Activated CD8-positive, alpha-beta memory T cell treated with anti-CD3 and anti-CD28 coated beads for 24 hours (primary cell): ENCODE data around the gene IFIT5.
"Not testable (repeated sequence)": the region's sequence is repeated elsewhere in the genome, so short reads cannot be mapped to it uniquely, and the experiment has no call there.

Source experiments
- DNase-seq: peaks from one replicate; pipeline ENCODE4 v3.0.0-alpha.2; 2020

Gene IFIT5

DNA sequence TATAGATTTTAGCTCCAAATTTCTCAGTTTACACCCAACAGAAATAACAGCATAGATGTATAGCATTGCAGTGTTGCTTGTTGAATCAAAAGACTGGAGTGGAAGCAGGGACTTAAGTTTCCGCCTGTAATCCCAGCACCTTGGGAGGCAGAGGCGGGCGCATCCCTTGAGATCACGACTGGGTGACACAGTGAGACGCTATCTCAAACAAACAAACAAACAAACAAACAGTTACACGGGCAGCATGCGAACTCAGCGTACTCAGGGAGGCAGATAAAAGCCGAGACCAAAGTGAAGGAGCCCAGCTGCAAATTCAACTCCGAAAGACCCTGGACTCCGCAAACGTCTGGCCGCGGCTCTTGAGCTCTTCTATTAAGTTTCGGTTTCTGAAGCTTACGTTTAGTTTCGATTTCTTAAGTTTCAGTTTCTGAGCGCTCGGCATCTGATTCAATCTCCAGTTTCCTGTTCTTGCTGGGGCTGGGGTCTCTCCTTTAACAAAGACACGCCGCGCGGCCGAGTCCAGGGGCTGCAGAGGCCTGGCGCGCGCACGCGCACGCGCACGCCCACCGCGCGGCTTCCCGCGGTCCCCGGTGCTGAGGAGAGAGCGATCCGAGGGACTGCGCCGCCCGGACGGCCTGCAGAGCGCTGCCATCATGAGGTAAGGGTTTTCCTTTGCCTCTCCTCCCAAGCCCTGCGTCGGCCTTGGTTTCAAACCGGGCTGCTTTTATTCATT lies at the start of gene IFIT5:
IFIT5 (plus strand) TSS at position 423 of the 733 bp plus-strand sequence; CDS start at position 654, 231 bp downstream.
- DNase-seq, result peak; percentile 86

GRCh38 chr10:89367529-89367928 lies 46.8 kb upstream of the IFIT5 start:
- no peak for DNase-seq

DNA sequence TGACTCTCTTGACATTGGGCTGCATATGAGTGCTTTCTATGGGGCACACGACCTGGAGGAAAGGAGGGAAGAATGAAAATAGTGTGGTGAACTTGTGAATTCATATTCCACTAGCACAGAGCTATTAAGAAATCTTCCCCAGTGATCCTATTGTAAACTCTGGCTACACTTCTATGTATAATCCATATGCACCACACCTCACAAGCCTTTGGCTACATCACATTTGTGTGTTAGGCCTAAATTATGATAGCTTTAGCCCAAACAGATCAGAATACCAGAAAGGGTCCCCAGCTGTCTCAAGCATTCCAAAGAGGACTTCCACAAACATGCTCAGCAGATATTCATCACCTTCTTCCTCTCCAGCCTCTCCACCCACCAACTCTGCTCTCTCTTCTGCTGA lies 46.2 kb upstream of the IFIT5 start:
- DNase-seq, result no peak

DNA sequence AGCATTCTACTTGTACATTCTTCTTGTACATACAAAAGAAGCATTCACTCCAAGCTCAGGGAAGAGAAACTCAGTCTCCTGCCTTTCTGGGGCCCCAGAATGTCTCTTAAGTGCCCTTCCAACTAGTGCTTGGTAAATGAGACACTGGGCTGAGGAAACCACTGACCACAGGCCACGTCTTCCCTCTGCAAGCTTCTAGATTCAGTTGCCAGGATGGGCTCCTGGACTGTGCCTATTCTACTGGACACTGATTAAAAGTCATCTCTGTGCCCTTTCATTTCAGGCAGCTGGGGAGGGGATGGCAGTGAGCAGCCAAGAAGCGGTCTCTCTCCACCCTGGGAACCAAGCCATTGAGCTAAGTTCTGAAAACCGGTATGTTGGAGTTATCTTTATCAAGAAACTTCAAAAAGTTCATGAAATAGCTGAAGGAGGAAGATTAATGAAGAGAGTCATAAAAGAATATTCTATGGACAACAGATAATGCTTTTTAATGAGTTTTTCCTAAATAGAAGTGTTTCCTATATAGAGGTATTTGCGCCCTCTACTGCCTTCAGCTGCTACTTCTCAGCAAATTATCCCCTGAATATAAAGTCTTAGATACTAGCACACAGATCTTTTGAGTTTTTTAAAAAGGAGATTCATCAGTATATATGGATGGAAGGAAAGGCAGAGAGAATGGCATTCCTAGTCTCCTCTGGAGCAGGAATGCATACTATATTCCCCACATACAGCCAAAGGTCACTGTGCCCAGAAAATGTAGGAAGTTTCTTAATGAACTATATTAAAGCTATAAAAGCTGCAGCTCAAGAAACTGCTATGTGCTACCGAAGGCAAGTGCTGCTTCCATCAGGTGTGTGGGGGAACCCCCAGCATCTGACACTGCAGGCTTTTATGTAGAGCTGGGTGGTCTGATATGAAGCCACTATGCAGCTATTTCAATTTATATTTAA lies 44.9 kb upstream of the IFIT5 start:
- no peak for DNase-seq

GRCh38 chr10:89371079-89371478 lies 43.3 kb upstream of the IFIT5 start:
- DNase-seq, result no peak

GRCh38 chr10:89371987-89372386 lies 42.4 kb upstream of the IFIT5 start:
- DNase-seq, result no peak

DNA sequence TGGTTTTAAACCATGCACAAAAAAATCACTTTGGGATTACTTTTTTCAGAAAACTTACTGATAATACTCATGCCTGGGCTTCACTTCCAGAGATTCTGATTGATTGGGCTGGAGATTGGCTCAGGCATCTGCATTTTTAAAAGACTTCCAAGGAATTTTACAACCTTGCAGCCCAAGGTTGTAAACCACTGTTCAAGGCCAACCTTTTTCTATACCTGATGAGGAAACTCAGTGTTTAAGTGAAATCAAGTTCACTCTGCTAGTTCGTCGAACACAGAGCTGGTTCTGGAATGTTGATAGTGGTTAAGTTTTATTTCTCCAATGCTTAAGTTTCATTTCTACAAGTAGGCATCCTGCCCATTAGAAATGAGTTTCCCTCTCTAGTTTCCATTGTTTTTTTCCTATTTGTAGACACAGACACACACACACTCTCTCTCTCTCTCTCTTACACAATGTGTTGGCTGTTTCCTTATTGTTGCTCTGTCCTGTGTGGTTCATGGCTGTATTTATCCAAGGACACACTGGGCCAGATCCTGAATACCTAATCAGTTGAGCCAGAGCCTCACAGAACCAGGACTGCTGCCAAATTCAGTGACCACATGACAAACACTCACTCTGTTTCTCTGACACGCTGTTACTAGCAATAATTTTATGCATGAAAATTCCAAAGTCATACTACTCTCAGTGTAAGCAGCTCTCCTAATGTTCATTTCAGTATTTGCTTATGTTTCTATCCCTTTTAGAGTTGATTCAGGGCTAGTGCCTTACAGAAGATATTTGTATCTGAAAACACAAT lies 40.3 kb upstream of the IFIT5 start:
- DNase-seq, result no peak

DNA sequence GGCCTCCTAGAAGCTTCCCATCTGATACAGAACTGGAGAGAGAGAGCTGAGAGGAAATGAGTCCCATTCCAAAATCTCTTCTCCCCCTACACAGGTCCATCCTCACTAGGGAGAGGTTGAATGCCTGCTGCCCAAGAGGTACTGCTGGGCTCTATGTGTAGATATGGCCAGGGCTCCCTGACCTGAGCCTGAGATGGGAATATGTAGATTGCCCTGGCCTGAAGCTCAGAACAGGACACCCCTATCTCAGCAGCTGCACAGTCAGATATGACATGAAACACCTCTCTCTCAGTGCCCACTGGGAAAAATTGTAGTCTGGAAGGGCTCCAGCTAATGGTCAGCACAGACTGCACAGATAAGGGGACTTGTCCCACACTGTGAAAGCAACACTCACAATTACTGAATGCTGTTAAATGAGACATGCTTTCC lies 39.6 kb upstream of the IFIT5 start:
- no peak for DNase-seq

- no peak for DNase-seq
These were observed 36.4 kb upstream of the IFIT5 start, which contains the start of gene IFIT1B for GRCh38 chr10:89377705-89378637. IFIT1B (plus strand) TSS chr10:89378056; CDS start chr10:89378136, 80 bp downstream.

GRCh38 chr10:89379103-89379502 lies 35.3 kb upstream of the IFIT5 start:
- no peak for DNase-seq

GRCh38 chr10:89382757-89383156 lies 31.6 kb upstream of the IFIT5 start:
- no peak for DNase-seq

DNA sequence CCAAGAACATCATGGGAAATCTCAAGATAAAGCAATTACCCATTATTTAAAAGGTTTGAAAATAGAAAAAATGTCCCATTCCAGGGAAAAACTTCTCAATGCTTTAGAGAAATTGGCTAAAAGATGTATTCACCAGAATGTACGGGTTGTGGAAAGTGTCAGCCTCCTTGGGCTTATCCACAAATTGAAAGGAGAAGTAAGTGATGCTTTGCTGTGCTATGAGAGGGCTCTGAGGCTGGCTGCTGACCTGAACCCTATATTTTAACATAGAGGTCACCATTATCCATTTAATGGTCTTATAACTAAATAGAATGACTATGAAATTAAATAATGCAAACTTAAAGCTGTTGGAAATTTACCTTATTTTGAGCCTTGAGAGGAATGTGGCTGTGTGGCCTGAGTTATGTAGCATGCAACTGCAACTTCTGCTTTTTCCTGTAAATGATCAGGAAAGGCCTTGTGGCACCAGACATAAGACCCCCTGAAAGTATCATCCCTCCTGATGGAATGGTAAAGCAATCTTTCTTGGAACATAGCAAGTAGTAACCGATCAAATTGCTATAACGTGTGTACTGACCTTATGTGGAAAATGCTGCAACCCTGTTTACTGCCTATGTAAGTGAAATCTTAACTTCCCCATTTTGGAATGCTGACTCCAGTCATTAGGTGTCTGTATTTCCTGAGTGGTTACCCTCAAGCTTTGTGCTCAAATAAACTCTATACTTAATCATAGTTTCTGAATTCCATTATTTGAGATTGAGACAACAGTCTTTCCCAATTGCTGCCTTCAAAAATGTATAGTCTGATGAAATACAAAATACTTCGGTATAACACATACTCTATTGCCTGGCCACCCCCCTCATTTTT lies 29.7 kb upstream of the IFIT5 start:
- DNase-seq, result no peak

DNA sequence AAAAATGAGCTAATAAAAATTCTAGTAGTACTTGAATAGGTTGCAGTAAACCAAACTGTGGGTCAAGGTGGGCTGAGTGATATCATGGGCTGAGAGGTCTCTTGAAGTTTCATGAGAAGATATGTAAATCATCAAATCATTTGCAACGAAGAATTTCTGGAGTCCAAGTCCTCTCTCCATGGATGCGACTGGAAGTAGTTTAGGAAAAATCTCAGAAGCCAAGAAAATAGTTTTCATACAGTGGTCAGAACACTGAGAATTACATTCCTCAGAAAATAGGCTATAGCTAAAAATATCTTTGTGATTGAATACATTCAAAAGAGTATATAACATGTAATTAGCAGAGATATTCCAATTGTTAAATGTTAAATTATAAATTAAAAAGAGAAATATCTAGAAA lies 25.6 kb upstream of the IFIT5 start:
- DNase-seq, result no peak

GRCh38 chr10:89389254-89389653 lies 25.1 kb upstream of the IFIT5 start:
- no peak for DNase-seq

DNA sequence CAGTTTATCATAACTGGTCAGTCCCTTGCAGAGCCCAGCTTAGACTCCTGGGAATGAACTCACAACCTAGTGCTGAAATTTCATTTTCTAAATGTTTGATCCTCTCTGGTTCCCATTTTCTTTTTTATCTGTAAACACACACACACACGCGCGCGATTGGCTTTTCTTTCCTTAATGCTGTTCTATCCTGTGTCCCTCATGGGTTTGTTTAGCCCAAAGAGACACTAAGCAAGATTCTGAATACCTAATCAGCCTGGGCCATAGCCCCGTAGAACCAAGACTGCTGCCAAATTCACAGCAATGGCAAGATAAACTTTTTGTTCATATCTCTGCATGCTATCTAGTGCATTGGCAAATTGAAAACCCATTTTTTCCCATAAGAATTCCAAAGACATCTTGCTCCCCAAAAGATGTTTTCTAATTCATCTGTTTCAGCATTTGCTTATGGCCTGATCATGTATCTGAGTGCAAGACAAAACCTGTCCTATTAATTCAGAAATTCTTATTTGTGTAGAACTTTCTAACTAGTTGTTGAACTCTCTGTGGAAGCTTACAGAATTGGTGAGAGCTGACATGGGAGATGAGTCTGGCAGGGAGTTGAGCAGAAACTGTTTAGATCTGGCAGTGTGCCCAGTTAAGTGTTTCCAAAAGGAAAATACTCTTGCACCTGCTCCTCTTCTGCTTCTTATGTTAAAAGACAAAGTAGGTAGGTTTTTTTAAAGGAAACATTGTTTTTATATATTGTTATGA lies 23.7 kb upstream of the IFIT5 start:
- DNase-seq, result no peak

DNA sequence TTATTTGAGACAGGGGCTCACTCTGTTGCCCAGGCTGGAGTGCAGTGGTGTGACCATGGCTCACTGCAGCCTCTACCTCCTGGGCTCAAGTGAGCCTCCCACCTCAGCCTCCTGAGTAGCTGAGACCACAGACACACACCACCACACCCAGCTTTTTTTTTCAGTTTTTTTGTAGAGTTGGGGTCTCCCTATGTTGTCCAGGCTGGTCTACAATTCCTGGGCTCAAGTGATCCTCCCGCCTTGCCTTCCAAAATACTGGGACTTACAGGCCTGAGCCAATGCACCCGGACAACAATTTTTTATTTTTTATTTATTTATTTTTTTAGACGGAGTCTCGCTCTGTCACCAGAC lies 23.2 kb upstream of the IFIT5 start:
- DNase-seq, result not testable (repeated sequence)

DNA sequence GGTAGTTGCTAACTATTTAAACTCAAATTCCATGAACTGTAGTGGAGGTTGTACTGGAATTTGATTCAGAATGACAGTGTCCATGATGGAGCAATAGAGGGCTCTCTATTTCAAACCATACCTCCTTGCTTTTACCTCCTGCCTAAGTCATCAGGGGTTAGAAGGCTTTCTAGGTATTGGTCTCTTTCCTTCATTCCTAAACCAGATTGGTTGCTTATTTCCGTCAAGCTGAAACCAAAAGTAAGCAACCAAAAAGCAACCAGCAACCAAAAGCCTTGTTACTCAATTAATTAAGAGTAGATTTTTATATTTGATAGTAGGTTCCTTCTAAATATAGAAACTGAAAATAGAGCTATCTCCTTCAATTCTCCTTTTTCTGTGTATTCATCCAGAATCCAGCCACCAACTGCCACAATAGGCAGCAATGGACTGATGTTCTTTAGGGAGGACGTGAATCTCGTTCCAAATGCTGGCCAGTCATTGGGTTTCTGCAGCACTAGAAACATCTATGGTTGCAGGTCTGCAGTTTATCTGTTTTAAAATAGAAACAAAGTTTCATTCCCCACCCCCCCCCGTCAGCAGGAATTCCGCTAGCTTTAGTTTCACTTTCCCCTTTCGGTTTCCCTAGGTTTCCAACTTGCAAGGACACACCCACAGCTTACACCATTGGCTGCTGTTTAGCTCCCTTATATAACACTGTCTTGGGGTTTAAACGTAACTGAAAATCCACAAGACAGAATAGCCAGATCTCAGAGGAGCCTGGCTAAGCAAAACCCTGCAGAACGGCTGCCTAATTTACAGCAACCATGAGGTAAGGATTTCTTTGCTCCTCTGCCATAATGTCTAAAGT lies 22.2 kb upstream of the IFIT5 start, which contains the start of gene IFIT1:
IFIT1 (plus strand) TSS at position 717 of the 850 bp plus-strand sequence; CDS start at position 807, 90 bp downstream.
- DNase-seq, result peak; percentile 62

DNA sequence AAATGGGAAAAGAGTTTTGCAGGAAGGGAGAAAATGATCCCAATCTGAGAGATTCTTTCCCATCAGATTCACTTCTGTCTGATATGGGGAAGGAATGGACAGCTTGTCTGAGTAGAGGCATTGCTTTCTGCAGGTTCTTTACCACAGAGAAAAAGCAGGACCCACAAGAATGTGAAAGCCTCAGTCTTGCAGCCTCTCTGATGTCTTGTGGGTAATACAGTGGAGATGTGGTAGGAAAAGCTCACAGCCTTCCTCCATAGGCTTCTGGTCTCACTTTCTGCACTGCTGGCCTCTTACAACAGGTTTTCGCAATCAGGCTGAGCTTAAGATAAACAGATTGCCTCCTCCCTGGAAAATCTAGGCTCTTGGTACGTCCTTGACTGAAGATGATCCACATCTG lies 21.4 kb upstream of the IFIT5 start:
- DNase-seq, result no peak

DNA sequence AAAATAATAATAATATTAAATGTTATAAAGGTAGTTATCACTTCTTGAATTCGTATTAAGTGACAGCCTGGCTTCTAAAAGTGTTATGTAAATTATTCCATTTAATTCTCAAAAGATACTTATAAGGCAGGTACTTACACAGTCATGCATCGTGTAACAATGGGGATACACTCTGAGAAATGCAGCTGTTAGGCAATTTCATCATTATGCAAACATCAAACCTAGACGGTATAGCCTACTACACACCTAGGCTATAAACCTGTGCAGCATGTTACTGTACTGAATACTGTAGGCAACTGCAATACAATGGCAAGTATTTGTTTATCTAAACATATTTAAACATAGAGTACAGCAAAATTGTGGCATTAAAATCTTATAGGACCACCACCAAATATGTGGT lies 20.5 kb upstream of the IFIT5 start:
- DNase-seq, result no peak
